Measurements from ENCODE around the gene MIDN.

- TF ChIP-seq CTCF (conservative IDR thresholded peaks at IDR 0.05 in 1 of 2, IDR thresholded peaks at IDR 0.05 in 1 of 2; ENCODE audit: low read depth in 1 of 2, low read length in 2 of 2) (no peak), EZH2 (IDR thresholded peaks at IDR 0.05; ENCODE audit: low read length, missing control alignments) (no peak)
These were observed 56.0 kb downstream of the MIDN start for GRCh38 chr19:1304197-1304924.
